ENCODE measurements around the gene CACNA1C. TPM values are rescaled to one million over a fixed set of nuclear protein-coding genes. Genes with fewer than 3 reads are reported as not detected.

CACNA1C gene
- total and polyA plus RNA-seq, 2 donors from 2014 or later = 1.6 to 17.4 TPM

DNA sequence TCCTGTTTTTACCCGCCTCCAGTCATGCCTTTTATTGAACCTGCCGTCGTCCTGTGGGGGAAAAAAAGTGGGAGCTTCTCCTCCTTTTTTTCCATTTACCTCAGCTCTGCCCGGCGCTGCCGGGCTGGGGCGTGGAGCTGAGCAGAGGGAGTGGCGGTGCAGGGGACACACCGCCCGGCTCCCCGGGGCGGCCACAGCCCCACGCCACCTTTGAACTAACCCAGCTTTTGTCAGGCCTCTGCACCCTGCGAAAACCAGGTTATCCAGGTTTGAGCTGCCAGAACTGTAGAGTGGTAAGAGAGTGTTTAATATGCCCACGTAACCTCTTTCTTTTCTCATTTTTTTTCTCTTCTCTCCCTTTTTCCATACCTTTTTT is 581.0 kb downstream of the CACNA1C start:
- intact Hi-C loops (cut with DNase I) = no loop called here
- H3K27ac ChIP-seq (ENCODE audit: low read depth in 2 of 2, low read length in 2 of 2) = no peak overlapping the region

DNA sequence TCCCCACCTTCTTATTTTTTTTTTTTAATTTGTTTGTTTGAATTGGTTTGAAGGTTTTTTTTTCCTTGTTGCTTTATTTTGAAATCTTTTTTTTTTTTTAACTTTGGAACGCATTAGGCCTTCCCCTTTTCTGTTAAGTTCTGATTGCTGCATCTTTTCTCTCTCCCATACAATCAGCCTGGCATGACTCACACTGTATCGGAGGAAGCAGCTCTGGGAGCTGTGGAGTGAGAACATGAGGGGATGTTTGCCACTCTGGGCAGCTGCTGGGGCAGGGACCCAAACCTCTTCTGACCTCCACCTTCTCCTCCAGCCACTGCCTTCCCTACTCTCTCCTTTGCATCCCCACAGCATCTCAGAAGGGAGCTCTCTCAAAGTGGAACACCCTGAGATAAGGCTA is 581.7 kb downstream of the CACNA1C start:
- no peaks in the 10 kb centered on the region for H3K9me3 ChIP-seq (ENCODE audit: control insufficient read depth in 2 of 3, insufficient read depth in 1 of 3, low read length in 3 of 3)
- no peak for FAIRE-seq

More for the DNA sequence above, 581.0 kb downstream of the CACNA1C start:
- H3K27me3 ChIP-seq (ENCODE audit: control insufficient read depth, insufficient read depth, low read length) = no peaks in the 10 kb centered on the region
- DNase-seq (no peak), FAIRE-seq (no peak)
- no peak overlapping the region for H3K9ac ChIP-seq (ENCODE audit: low read length in 3 of 3)
- peaks cover 0 to 2% (median 0%) of the 10 kb centered on the region in 3 donors for H3K4me1 ChIP-seq (ENCODE audit: control insufficient read depth in 2 of 3, insufficient read depth in 2 of 3, low read depth in 1 of 3, low read length in 3 of 3)
- no peak overlapping the region for H3K4me3 ChIP-seq (ENCODE audit: low read length in 3 of 3)
- TF ChIP-seq, protein P1, sequence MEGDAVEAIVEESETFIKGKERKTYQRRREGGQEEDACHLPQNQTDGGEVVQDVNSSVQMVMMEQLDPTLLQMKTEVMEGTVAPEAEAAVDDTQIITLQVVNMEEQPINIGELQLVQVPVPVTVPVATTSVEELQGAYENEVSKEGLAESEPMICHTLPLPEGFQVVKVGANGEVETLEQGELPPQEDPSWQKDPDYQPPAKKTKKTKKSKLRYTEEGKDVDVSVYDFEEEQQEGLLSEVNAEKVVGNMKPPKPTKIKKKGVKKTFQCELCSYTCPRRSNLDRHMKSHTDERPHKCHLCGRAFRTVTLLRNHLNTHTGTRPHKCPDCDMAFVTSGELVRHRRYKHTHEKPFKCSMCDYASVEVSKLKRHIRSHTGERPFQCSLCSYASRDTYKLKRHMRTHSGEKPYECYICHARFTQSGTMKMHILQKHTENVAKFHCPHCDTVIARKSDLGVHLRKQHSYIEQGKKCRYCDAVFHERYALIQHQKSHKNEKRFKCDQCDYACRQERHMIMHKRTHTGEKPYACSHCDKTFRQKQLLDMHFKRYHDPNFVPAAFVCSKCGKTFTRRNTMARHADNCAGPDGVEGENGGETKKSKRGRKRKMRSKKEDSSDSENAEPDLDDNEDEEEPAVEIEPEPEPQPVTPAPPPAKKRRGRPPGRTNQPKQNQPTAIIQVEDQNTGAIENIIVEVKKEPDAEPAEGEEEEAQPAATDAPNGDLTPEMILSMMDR (IDR thresholded peaks at IDR 0.05; ENCODE audit: borderline replicate concordance, extremely low read depth, insufficient read depth) = no peak
- no peaks in the 10 kb centered on the region for H3K9me3 ChIP-seq (ENCODE audit: control insufficient read depth in 2 of 3, insufficient read depth in 1 of 3, low read length in 3 of 3)
- H3K36me3 ChIP-seq (ENCODE audit: control insufficient read depth in 2 of 3, insufficient read depth in 3 of 3, low read length in 3 of 3) = peaks cover 0 to 3% (median 0%) of the 10 kb centered on the region in 3 donors

DNA sequence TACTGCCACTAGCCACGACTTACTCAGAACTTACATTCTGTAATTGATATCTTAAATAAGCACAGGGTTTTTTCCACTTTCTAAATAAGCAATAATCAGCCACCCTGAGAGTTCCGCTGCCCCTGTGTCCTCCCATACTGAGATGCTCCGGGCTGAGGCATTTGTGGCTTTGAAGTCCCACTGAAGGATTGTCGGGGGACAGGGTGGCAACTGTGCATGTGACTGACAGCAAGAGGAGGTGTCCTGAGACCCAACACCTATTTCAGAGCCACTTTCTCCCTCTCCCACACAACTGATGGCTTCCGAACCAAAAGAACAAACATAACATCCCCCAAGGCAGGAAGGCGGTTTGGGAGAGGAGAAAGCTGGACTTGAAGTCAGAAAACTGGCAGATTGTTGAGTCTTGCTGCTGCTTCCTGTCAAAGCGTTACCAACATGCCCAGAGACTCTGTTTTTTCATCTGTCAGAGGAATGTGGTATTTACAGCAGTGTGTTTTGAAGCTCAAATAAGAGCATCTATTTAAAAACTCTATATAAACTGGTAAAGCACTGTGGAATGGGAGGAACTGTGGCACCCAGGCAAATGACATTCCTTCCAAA is 584.1 kb downstream of the CACNA1C start:
- FAIRE-seq (no peak), DNase-seq (peak in 1 of 5 donors; percentile 24)

More for the DNA sequence above, 581.7 kb downstream of the CACNA1C start:
- no peak for DNase-seq
- TF ChIP-seq, protein P1 (IDR thresholded peaks at IDR 0.05; ENCODE audit: borderline replicate concordance, extremely low read depth, insufficient read depth) = no peak
- Histone ChIP-seq H3K36me3 (ENCODE audit: control insufficient read depth in 2 of 3, insufficient read depth in 3 of 3, low read length in 3 of 3) (peaks cover 0 to 3% (median 0%) of the 10 kb centered on the region in 3 donors), H3K9ac (ENCODE audit: low read length in 3 of 3) (no peak overlapping the region), H3K27me3 (ENCODE audit: control insufficient read depth, insufficient read depth, low read length) (no peaks in the 10 kb centered on the region), H3K27ac (ENCODE audit: low read depth in 2 of 2, low read length in 2 of 2) (no peak overlapping the region), H3K4me3 (ENCODE audit: low read length in 3 of 3) (no peak overlapping the region), H3K4me1 (ENCODE audit: control insufficient read depth in 2 of 3, insufficient read depth in 2 of 3, low read depth in 1 of 3, low read length in 3 of 3) (peaks cover 0 to 2% (median 0%) of the 10 kb centered on the region in 3 donors)
- intact Hi-C loops (cut with DNase I) = no loop called here

More for the DNA sequence above, 584.1 kb downstream of the CACNA1C start:
- Histone ChIP-seq H3K4me1 (ENCODE audit: control insufficient read depth in 2 of 3, insufficient read depth in 2 of 3, low read depth in 1 of 3, low read length in 3 of 3) (no peaks in the 10 kb centered on the region), H3K36me3 (ENCODE audit: control insufficient read depth in 2 of 3, insufficient read depth in 3 of 3, low read length in 3 of 3) (peaks cover 0 to 3% (median 0%) of the 10 kb centered on the region in 3 donors), H3K27me3 (ENCODE audit: control insufficient read depth, insufficient read depth, low read length) (no peaks in the 10 kb centered on the region), H3K9ac (ENCODE audit: low read length in 3 of 3) (no peak overlapping the region), H3K27ac (ENCODE audit: low read depth in 2 of 2, low read length in 2 of 2) (no peak overlapping the region), H3K4me3 (ENCODE audit: low read length in 3 of 3) (no peak overlapping the region), H3K9me3 (ENCODE audit: control insufficient read depth in 2 of 3, insufficient read depth in 1 of 3, low read length in 3 of 3) (no peaks in the 10 kb centered on the region)
- TF ChIP-seq, protein P1 (IDR thresholded peaks at IDR 0.05; ENCODE audit: borderline replicate concordance, extremely low read depth, insufficient read depth) = no peak
- intact Hi-C loops (cut with DNase I) = no loop called here
